ENCODE data around the gene NDUFS8.

The NDUFS8 gene

DNA sequence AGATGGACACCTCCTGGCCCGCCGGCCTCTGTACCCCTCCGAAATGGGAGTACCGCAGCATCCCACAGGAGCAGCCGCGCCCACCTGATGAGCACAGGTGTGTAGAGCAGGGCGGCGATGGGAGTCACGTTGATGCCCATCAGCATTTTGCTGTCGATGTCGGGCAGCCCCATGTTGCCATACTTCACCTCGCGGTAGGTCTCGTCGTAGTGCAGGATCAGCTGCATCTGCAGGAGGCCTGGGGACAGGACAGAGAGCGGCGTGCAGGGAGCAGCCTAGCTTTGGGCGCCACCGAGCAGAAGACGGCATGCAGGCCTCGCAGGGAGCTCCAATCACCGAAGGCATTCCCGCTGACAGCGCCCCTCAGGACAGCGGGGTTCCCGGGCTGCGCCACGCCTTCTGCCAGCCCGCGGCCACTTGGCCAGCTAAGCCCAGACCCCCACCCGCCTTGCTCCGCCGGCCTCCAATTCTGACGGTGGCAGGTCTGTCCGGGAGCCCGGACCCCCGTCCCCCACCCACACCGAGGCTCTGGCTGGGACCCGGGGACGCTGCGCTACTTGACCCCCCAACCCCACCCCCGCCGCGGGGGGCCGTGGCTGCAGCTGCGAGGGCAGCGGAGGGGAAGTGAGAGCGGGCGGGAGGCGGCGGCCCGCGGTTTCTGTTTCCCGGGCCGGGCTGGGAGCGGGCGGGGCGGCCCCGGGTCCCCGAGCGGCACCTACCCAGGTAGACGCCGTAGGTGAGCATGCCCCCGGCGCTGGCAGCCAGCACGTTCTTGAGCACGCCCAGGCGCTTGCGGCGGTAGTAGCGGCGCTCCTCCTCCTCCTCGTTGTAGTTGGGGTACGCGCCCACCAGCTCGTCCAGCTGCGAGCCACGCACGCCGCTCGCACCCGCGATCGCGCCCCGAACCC is 27.3 kb upstream of the NDUFS8 start:
- peak; percentile 11 to 16 for DNase-seq (ENCODE audit: low read depth in 2 of 2)

DNA sequence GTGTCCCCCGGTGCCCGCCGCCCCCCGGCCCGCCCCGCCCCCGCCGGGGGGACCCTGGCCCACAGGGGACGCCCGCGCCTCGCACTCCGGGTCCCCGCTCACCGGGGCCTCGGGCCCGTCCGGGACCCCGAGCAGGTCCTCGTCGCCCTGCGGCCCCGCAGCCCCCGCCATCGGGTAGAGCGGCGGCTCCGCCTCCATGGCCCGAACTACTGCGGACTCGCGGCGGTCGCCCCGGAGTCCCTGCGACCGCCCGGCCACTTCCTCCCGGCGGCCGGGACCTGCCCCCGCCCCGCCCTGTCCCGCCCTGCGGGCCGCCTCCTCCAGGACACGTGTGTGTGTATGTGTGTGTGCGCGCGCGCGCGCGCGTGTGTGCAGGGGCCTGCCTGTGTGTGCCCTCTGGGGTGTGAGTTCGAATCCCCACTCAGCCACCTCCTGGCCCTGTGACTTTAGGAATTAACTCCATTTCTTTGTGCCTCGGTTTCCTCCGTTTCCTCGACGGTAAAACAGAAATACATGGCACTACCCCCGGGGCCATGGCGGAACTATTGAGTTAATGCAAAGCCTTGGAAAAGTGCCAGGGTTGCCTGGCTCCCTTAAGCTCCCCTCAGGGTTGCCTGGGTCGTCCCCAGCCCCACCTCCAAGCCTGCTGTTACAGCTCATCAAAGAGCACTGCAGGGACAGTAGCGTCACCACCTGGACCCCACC is 26.5 kb upstream of the NDUFS8 start, which contains the start of gene UNC93B1:
TSS of gene UNC93B1 (minus strand) at position 252 of the 705 bp plus-strand sequence. CDS start at position 198, 54 bp downstream.
- peak; percentile 41 to 60 for DNase-seq (ENCODE audit: low read depth in 2 of 2)

DNA sequence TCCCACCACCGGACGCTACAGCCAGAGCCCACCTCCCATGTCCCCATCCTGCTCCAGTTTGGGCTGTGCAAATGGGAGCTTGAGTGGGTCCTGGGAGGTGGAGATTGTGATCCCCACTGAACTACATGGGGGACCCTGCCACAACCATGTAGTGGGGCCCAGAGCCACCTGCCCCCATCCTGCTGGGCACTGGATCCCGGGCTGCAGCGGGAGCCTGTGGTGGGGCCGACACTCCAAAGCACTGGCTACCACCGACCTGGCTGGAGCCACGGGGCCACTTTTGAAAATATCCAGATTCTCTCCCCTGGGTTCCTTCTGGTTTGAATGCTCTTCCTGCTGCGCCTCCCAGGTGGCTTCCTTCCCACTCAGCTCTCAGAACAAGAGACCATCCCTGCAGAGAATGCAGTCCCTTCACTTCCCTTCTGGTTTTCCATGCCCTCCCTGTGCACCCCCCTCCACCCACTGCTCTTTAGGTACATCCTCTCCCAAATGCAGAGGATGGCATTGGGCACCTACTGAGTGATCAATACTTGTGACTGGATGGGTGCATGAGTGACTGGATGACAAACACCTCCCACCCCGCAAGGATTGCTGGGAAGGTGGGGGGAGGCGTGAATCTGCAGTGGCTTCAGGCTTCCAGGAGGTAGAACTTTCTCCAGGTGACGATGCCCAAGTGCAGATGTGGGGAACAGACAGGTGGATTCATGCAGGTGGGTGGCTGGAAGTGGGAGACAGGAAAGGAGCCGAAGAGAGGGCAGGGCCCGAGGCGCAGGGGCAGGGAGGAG is 25.7 kb upstream of the NDUFS8 start:
- DNase-seq (ENCODE audit: low read depth in 2 of 2): no peak

DNA sequence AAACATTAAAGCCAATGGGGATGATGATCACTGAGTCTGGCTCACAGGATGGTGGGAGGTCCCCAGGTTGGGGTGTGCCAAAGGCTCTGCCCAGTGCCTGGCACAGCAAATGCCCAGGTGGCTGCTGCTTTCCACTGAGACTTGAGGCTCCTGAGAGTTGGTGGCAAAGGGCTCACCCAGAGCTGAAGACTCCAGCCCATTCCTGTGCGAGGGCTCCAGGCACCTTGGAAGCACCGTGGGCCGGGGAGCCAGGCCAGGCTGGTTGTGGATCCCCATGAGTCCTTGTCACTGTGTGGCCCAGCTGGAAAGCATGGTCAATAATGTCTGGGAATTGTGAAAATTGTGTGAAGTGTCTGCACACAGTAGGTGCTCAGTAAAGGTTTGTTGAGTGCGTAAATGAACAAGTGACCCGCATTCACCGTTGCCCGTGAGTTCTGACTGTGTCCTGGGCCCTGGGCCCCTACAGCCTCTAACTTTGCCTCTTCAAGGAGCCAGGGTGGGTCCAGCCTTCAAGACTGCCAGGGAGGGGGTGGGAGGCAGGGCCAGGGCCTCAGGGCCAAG is 23.8 kb upstream of the NDUFS8 start:
- no peak for DNase-seq (ENCODE audit: low read depth in 2 of 2)

DNA sequence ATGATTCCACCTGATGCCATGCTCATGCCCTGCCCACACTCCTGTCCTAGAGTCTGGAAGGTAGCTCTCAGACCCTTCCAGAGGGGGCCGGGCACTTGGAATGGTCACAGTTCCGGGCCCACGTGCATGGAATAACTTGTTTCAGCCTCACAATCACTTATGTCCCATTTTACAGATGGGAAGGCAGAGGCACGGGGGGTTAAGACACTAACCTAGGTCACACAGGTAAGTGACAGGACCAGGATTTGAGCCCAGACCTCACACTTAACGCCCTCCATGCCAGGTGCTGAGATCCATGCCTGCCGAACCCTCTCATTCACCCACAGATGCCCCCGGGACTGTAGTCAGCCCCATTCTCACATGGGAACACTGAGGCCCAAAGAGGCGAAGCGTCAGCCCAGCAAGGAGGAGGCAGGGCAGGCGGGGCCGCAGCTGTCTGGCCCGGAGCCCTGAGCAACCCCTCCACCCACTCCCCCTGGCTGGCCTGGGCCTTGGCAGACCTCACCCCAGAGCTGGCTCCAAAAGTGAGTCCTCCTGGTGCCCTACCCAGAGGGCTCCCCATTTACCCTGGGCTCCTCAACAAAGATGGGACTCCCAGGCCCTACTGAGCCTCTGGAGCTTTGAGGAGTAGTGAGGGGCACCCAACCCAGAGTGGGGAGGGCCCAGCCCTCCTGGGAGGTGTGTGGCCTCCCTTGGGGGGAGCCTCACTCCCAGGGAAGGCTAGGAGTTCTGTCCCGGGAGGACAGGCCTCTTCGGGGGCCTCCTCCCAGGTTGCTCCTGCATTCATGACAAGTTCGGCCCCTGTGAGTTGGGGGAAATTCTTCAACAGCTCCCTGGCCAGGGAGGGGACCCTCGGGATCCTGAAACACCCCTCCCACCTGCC is 22.7 kb upstream of the NDUFS8 start:
- no peak for DNase-seq (ENCODE audit: low read depth in 2 of 2)

DNA sequence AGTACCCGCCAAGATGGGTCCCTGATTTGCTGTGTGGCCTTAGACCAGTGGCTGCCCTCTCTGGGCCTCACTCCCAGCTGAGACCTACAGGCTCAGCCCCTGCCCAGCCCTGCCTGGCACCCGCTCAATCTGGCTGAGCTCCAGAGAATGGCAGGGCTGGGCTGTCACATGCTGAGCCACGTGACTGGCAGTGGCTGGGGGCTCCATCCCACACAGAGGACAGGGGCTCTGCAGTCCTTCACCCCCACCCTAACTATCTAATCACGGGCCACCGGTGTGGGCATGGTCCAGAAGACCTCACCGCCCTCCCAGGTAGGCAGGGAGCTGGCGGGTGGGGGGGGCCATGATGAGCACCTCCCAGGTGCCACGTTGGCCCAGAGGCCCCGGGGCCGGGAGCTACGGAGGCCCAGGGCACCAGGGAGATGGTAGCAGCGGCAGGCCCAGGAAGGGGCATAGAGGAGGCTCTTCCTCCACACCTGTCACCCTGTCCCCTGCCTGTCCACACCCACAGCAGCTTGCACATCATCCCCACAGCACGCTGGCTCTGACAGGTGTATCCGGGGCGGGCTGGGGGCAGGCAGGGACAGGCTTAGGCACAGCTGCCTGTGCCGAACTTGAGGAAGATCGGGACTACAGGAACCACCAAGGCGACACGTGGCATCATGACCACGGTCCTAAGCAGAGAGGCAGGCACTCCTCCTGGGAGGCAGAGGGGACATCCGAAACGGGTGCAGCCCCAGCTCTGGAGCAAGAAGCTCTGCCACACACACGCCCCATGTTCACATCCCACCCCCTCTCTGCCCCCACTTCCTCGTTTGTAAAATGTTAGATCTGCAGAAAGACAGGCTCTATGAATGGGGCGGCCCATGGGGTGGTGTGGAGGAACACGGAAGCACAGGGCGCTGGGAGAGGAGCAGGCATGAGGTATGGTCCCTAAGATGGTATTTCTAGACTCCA is 21.8 kb upstream of the NDUFS8 start:
- DNase-seq (ENCODE audit: low read depth in 2 of 2): no peak

DNA sequence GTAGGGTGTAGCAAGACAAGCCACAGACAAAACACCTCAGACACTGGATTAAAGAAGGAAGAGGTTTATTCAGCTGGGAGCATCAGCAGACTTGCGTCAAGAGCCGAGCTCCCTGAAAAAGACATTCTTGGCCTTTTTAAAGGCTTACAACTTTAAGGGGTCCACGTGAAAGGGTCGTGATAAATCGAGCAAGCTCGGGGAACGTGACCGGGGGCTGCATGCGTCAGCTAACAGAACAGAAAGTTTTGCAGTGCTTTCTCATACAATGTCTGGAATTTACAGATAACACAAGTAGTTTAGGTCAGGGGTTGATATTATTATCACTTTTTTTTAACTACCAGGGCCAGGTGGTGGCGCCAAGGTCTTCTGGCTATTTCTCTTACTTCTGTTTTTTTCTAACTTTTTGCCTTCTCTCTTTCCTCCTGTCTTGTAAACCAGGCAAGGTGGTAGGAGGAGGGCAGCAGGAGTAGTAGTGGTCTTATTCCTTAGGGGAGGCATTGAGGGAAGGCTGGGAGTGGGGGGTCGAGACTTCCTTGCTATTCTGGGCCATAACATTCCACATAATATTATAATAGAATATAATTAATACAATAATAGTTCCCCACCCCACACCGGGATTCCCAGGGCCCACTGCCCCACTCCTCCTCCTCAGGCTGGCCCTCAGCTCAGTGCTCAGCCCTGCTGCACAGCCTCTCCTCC is 20.9 kb upstream of the NDUFS8 start:
- DNase-seq (ENCODE audit: low read depth in 2 of 2): no peak

DNA sequence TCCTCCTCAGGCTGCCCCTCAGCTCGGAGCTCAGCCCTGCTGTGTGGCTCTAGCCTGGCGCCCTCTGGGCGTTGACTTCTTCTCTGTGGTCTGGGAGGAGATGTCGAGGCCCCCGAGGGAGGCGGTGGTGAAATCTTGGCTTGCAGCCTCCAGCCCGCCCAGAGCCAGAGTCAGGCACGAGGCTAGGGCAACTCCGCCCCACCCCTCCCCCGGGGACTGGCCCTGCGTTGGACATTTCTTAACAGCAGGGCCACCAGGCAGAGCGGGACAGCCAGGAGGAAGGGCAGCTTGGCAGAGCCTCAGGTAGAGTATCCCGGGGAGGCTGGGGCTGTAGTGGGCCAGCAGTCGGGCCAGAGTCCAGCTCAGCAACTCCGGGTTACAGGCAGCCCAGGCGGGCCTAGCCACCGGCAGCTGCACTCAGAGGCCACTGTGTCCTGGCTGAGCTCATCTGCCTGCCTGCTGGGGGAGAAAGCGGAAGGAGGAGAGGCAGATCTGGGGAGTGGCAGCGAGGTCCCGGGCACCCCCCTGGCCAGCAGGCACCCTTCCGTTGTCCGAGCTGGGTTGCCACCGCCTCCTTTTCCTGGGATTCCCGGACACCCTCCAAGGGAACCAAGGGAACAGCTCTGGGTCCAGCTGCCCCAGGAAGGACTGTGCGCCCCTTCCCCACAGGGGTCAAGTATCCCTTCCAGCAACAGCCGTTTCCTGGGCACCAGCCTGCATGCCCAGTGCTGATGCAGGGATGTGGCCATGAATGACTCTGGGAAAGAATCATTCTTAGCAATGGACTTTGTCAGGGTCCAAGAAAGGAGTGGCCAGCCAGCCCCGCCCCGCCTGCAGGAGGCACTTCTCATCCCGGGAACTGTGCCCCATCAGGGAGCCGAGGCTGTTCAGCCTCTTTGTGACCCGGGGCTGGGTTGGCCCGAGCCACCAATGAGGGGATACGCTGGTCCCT is 20.1 kb upstream of the NDUFS8 start, which contains the start of gene ALDH3B1:
TSS of gene ALDH3B1 (plus strand) at position 238 of the 952 bp plus-strand sequence. CDS start 4,971 bp downstream, outside the sequence.
- DNase-seq (ENCODE audit: low read depth in 2 of 2): no peak

DNA sequence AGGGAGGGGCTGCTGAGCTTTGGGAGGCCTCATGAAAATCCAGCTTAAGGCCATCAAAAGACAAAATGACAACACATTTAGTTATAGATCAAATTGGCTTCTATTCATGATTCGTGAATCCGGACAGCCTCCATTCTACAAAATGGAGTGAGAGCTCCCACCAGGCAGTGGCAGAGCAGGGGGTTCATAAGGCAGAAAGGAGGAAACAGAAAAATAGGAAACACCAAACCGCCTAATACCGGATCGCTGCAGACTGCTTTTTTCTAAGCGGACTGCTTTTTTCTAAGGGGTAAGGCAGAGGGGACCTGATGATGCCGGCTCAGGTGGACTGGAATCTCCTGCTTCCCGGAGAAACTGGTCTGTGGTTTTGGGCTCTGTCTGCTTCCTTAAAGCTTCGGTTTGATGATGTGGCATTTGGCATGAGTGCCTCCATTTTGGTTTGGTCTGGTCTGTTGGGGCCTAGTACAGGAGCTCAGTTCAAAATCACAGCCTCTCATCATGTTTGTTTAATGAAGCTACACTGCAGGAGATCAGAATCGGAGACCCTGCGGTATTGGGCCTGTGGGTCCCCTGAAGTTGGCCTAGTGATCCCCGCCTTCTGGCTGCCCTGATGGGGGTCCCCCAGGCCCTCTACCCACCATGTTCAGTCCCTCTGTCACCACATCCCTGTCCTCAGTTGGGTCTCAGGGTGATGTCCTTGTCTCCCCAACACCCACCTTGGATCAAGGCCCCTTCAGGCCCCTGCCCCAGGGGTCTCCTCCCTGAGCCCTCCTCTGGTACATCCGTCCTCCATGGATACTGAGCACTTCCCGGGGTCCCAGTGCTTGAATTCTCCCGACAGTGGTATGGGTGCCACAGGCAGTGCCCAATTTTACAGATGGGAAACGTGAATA is 19.2 kb upstream of the NDUFS8 start:
- no peak for DNase-seq (ENCODE audit: low read depth in 2 of 2)

DNA sequence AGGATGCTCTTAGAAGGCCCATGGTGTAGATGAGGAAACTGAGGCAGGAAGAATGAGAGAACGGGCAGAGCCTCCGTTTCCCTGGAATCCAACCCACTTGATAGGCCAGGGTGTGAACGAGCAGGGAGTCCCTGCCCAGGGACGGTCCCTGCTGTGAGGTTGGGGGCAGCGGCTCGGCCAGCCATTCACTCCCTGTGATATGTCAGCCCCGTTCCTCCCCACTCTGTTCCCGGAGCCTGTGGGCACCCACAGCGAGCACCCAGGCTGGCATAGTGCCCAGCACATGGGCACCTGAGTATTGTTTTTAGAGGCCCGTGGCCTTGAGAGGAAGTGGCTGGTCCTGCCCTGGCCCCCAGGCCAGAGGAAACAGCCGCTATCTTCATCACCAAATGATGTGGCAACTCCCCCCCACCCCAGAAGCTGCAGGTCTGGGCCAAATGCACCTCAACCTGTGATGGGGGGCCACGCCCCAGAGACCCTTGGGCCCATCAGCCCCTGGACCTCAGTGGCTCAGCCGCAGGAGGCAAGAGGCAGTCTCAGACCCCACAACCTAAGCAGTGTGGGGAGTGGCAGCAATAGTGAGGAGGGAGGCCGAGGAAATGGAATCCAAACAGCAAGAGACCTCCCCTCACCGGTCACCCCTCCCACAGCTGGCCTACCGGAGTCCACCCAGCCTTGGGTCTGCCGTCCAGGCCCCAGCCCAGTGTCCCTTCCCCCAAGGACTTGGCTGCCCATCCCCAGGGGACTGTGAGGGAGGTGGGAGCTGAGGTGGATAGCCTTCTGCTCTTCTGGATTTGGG is 18.2 kb upstream of the NDUFS8 start:
- DNase-seq (ENCODE audit: low read depth in 2 of 2): no peak

DNA sequence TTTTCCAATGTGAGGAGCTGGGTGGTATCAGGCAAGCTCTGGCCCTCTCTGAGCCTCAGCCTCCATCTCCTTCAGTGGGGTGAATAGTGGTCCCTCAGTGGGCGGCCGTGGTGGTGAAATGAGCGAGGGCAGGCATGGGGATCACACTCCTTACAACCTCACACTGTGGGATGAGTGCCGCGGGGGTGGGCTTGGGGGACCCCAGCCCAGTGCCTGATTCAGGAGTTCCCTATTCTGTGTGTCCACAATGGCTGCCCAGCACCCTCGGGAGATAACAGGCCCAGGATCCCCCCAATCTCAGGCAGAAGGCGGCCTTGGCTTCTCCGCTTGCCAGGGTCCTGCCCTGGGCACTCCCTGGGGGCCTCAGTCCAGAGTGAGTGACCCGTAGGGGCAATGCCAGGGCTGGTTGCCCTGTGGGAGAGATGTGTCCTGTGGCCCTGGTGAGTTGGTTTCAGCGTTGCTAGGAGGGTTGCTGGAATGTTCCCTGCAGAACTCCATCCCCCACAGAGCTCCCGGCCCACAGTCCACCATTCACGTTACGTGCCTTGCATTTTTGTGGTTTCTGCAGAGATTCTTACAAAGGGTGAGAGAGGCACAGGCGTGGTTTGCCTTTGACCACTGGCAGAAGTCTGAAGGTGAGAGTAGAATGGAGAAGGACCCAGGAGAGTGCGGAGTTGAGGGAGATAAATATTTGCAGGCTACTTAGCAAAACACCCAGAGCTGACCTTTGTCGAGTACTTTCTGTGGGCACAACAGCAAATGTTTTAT is 17.5 kb upstream of the NDUFS8 start:
- DNase-seq (ENCODE audit: low read depth in 2 of 2): no peak

DNA sequence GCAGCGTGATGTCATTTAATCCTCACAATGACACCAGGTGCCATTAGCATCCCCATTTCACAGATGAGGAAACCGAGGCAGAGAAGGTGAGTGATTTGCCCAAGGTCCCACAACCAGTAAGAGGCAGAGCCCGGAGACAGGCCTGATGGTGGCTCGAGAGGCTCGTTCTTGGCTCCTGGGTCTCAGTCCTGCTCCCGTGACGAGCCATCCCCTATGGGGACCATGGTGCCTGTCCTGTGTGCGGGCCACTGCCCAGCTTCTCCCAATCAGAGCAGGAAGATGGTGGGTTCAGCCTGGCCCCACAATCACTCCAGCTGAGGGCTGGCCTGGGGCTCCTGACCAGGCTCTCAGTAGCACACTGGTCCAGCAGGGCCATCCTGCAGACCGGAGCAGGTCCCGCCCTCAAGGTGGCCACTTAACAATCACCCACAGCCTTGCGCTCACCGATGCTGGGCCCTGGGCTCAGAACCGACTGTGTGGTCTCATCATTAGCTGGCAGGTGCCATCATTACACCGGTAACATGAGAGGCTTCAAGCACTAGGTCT is 16.8 kb upstream of the NDUFS8 start:
- no peak for DNase-seq (ENCODE audit: low read depth in 2 of 2)

DNA sequence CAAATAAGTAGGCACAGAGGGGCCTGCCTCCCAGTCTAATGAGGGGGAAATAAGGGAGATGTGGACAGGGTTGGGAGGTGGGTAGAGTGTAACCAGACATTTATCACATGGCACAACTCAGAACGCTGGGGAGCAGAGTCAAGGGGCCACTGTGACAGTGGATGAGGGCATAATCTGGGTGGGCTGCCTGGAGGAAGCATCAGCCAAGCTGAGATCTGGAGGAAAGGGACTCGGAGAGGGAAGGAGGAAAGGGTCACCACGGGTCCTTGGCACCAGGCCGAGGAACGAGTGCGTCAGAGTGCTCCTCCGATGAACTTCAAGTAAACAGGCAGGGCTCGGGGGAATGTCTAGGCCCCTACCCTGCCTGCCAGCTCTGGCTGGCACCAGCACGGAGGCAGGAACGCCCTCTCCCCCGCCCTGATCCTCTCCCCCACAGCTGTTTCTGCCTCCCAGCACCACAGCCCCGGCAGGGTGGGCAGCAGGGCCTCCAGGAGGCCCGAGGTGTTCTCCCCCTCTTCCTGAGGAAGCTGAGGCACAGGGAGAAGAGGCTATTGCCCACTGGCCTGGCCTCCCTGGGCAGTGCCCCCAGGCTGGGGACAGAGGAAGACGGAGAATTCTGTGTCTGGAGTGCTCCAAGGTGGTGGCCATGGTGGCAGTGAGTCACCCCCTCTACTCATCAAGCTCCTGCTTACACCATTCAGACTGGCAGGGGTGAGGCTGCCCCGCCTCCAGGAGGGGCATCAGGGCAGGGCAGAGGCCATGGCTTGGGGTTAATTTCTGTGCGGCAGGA is 16.1 kb upstream of the NDUFS8 start:
- DNase-seq (ENCODE audit: low read depth in 2 of 2): no peak

DNA sequence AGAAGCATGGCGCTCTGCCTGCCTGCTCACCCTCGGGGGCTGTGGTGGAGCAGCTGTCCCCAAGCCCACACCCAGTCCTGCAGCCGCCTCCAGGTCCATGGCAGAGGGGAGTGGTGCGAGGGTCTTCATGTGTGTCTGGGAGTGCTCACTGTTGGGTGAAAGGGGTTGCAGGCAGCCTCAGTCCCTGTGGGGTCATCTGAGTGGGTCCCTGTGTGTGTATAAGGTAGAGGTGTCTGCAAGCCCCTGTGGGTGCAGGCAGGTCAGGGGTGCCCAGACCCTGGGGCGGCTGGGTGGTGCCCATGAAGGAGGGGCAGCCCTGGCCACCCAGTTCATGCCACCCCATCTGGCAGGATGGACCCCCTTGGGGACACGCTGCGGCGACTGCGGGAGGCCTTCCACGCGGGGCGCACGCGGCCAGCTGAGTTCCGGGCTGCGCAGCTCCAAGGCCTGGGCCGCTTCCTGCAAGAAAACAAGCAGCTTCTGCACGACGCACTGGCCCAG is 15.5 kb upstream of the NDUFS8 start:
- DNase-seq (ENCODE audit: low read depth in 2 of 2): no peak
